Fibroblast of lung (primary cell): ENCODE measurements around the gene JTB. TPM values are rescaled to one million over a fixed set of nuclear protein-coding genes. Genes with fewer than 3 reads are reported as not detected.
A peak's percentile ranks its signal among the peaks of the same experiment; 100 is the strongest.

ENCODE experiments used
- DNase-seq, 2 donors: peaks; one replicate each; pipeline versions ENCODE4 v3.0.0 to v3.0.0-alpha.2; 2010; ENCODE audit warnings: low read depth in 2 of 2
- H2AFZ ChIP-seq: 2 replicates; pipeline ENCODE4 v1.5.1; 2012; ENCODE audit warnings: low read length, control low read depth, inconsistent platforms
- H3K27ac ChIP-seq: 2 replicates; pipeline ENCODE4 v1.5.1; 2011; ENCODE audit warnings: low read length, control low read depth; ENCODE audit not compliant: insufficient read depth
- H3K27me3 ChIP-seq: 2 replicates; pipeline ENCODE4 v1.5.1; 2011; ENCODE audit warnings: mild to moderate bottlenecking, low read length; ENCODE audit not compliant: control insufficient read depth, insufficient read depth
- H3K36me3 ChIP-seq: 2 replicates; pipeline ENCODE4 v1.5.1; 2011; ENCODE audit warnings: low read length; ENCODE audit not compliant: control insufficient read depth, insufficient read depth
- H3K4me1 ChIP-seq: 2 replicates; pipeline ENCODE4 v1.5.1; 2011; ENCODE audit warnings: low read length; ENCODE audit not compliant: control insufficient read depth, insufficient read depth; ENCODE audit errors: extremely low read depth
- H3K4me2 ChIP-seq: 2 replicates; pipeline ENCODE4 v1.5.1; 2011; ENCODE audit warnings: low read length, control low read depth; ENCODE audit not compliant: insufficient read depth; ENCODE audit errors: extremely low read depth
- H3K4me3 ChIP-seq, 4 experiments: fragments of 200-600 bp in 1 of 4; sonication (generic) in 1 of 4; replicated peaks in 1 of 4; 2 replicates each; pipeline ENCODE4 v1.5.1; 2011 to 2016; ENCODE audit warnings: low read length in 4 of 4, low read depth in 3 of 4, mild to moderate bottlenecking in 3 of 4, control low read depth in 2 of 4, inconsistent platforms in 1 of 4, mixed read lengths in 1 of 4; ENCODE audit not compliant: insufficient read depth in 1 of 4; ENCODE audit errors: control extremely low read depth in 1 of 4
- H3K79me2 ChIP-seq: 2 replicates; pipeline ENCODE4 v1.5.1; 2012; ENCODE audit warnings: mild to moderate bottlenecking, low read length, inconsistent platforms; ENCODE audit not compliant: control insufficient read depth, insufficient read depth
- H3K9ac ChIP-seq: 2 replicates; pipeline ENCODE4 v1.5.1; 2011; ENCODE audit warnings: mild to moderate bottlenecking, low read length, control low read depth; ENCODE audit not compliant: insufficient read depth
- H3K9me3 ChIP-seq: 2 replicates; pipeline ENCODE4 v1.5.1; 2012; ENCODE audit warnings: low read depth, low read length; ENCODE audit not compliant: control insufficient read depth, insufficient read depth
- H4K20me1 ChIP-seq: 2 replicates; pipeline ENCODE4 v1.5.1; 2011; ENCODE audit warnings: low read length; ENCODE audit not compliant: control insufficient read depth, insufficient read depth; ENCODE audit errors: extremely low read depth
- EZH2 ChIP-seq: IDR thresholded peaks from 2 replicates; pipeline ENCODE4 v1.5.1; 2012; ENCODE audit warnings: low read length, control low read depth, mild to moderate bottlenecking; ENCODE audit errors: missing control alignments
- polyA plus RNA-seq, 2 donors: library from polyadenylated mRNA; depleted of rRNA in 1 of 2; stranded (reverse) in 1 of 2; unstranded in 1 of 2; fragments of >200 nt; gene quantifications; 2 replicates each; pipeline ENCODE4 v1.2.1, GENCODE V29; 2011 to 2012; ENCODE audit warnings: missing spikeins in 1 of 2
- total RNA-seq: library from RNA; depleted of rRNA; stranded (reverse); fragments of >200 nt; gene quantifications from 2 replicates; pipeline ENCODE4 v1.2.1, GENCODE V29; 2014
- TF ChIP-seq, protein P1 (sequence below), 2 donors: IDR thresholded peaks in 1 of 2; conservative IDR thresholded peaks in 1 of 2; 1 replicate in 1 of 2; 2 replicates in 1 of 2; pipeline ENCODE4 v1.5.1; 2011 to 2012; ENCODE audit warnings: low read length in 2 of 2, control low read depth in 1 of 2, inconsistent platforms in 1 of 2, low read depth in 1 of 2, mild to moderate bottlenecking in 1 of 2

JTB gene
- total and polyA plus RNA-seq, 2 donors (not counting 1 experiment from before 2014, with no cell fraction given), result 98.9 to 123 TPM

DNA sequence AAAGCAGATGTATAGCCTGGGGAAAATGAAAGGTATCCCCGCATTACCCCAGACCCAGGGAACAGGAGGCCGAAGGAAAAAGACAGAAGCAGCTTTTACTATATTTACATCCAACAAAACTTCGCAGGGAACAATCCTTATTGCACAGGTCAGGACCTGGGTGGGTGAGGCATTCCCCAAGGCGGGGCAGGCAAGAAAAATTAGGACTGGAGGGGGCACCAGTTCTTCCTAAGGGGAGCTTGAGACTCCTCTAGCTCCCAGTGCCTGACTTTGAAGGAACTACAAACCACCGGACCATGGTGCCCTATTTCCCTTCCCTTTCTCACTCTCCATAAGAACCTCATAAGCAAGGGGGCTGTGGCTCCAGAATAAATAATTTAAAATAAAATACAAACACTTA, 48.0 kb downstream of the JTB start:
- H3K36me3 ChIP-seq, result peaks cover 8% of the 10 kb centered on the region
- H3K27me3 ChIP-seq, result no peaks in the 10 kb centered on the region
- no peak overlapping the region for H3K4me2 ChIP-seq
- no peak overlapping the region for H3K4me3 ChIP-seq
- no peak overlapping the region for H3K27ac ChIP-seq
- H3K9me3 ChIP-seq, result no peaks in the 10 kb centered on the region
- TF ChIP-seq, protein P1, sequence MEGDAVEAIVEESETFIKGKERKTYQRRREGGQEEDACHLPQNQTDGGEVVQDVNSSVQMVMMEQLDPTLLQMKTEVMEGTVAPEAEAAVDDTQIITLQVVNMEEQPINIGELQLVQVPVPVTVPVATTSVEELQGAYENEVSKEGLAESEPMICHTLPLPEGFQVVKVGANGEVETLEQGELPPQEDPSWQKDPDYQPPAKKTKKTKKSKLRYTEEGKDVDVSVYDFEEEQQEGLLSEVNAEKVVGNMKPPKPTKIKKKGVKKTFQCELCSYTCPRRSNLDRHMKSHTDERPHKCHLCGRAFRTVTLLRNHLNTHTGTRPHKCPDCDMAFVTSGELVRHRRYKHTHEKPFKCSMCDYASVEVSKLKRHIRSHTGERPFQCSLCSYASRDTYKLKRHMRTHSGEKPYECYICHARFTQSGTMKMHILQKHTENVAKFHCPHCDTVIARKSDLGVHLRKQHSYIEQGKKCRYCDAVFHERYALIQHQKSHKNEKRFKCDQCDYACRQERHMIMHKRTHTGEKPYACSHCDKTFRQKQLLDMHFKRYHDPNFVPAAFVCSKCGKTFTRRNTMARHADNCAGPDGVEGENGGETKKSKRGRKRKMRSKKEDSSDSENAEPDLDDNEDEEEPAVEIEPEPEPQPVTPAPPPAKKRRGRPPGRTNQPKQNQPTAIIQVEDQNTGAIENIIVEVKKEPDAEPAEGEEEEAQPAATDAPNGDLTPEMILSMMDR (conservative IDR thresholded peaks at IDR 0.05 in 1 of 2, IDR thresholded peaks at IDR 0.05 in 1 of 2; ENCODE audit: low read depth in 1 of 2, low read length in 2 of 2), result no peak
- no peak for TF ChIP-seq EZH2
- peaks cover 5% of the 10 kb centered on the region for H3K4me1 ChIP-seq
- no peaks in the 10 kb centered on the region for H4K20me1 ChIP-seq
- H2AFZ ChIP-seq, result no peak overlapping the region
- H3K9ac ChIP-seq, result no peak overlapping the region
- H3K79me2 ChIP-seq, result no peaks in the 10 kb centered on the region
- DNase-seq, result no peak

DNA sequence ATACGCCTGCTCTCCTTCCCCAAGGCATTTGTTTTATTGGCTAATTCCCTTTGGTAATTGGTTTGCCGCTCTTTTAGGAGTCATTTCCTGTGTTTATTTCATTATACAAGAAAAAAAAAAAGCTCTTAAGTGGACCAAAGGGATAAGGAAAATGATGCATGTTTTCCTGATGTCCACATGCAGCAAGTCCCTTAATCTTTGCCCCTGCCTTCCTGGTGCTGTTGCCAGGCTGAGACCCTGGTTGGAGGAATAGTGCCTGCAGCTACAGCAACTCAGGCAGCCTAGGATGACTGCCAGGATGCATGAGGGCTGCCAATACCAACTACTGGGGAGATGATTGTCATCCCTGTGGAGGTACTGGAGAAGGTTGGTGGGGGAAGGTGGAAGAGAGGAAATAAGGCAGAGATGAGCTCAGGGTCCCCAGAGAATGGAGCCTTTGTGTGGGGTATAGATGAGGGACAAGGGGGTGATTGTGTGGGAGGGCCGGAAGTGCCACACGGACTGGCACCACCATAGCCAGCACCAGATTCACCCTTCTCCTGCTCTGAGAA, 48.6 kb downstream of the JTB start:
- Histone ChIP-seq H4K20me1 (no peaks in the 10 kb centered on the region), H2AFZ (no peak overlapping the region), H3K4me3 (no peak overlapping the region), H3K4me1 (peaks cover 8% of the 10 kb centered on the region), H3K27me3 (no peaks in the 10 kb centered on the region), H3K36me3 (peaks cover 8% of the 10 kb centered on the region), H3K9ac (no peak overlapping the region), H3K27ac (no peak overlapping the region), H3K9me3 (no peaks in the 10 kb centered on the region), H3K79me2 (no peaks in the 10 kb centered on the region), H3K4me2 (peak overlapping the region; percentile 17)
- TF ChIP-seq, protein P1 (conservative IDR thresholded peaks at IDR 0.05 in 1 of 2, IDR thresholded peaks at IDR 0.05 in 1 of 2; ENCODE audit: low read depth in 1 of 2, low read length in 2 of 2), result no peak
- peak; percentile 31 to 40 for DNase-seq

DNA sequence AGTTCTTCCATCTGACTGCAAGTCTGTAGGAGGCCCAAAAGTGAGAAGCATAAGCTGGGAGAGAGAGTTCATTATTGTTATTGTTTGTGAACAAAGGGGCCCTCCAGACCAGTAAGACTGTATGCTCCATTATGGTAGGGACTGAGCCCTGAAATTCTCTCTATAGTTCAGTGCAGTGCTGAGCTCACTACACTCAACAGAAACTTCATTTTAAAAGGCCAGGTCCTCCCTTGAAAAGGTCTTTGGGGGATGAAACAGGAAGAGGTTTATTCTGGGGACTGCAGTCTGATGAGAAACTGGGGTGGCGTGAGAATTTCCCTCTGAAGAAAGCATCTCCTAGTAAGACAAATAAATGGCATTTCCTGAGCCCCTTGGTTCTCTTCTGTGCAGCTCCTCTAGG, 49.2 kb downstream of the JTB start:
- no peak for DNase-seq
- Histone ChIP-seq H3K9me3 (no peaks in the 10 kb centered on the region), H3K27ac (no peak overlapping the region), H4K20me1 (no peaks in the 10 kb centered on the region), H3K27me3 (no peaks in the 10 kb centered on the region), H3K4me3 (no peak overlapping the region), H3K36me3 (peaks cover 8% of the 10 kb centered on the region), H2AFZ (no peak overlapping the region), H3K4me2 (no peak overlapping the region), H3K79me2 (no peaks in the 10 kb centered on the region), H3K9ac (no peak overlapping the region), H3K4me1 (peaks cover 12% of the 10 kb centered on the region)
- TF ChIP-seq, protein P1 (conservative IDR thresholded peaks at IDR 0.05 in 1 of 2, IDR thresholded peaks at IDR 0.05 in 1 of 2; ENCODE audit: low read depth in 1 of 2, low read length in 2 of 2), result no peak
- TF ChIP-seq EZH2, result no peak
